Thoracic aorta (tissue), 2 donors: ENCODE results near the gene CAD. TPM values are rescaled to one million over a fixed set of nuclear protein-coding genes. Genes with fewer than 3 reads are reported as not detected.

ENCODE experiments used
- ATAC-seq: fragments of 150-250 bp; one replicate; pipeline ENCODE4 v1.8.0; 2017; ENCODE audit warnings: low read depth; ENCODE audit not compliant: insufficient number of reproducible peaks, low FRiP score
- DNase-seq: peaks from one replicate; pipeline ENCODE4 v3.0.0-alpha.2; 2020; ENCODE audit warnings: low spot score
- H3K27ac ChIP-seq, 2 donors: fragments of 200-600 bp; sonication (generic); 1 replicate in 1 of 2; 2 replicates in 1 of 2; pipeline ENCODE4 v1.5.1; 2016; ENCODE audit warnings: mild to moderate bottlenecking in 2 of 2, moderate library complexity in 2 of 2
- H3K27me3 ChIP-seq: fragments of 200-600 bp; sonication (generic); replicated peaks from 2 replicates; pipeline ENCODE4 v1.6.0; 2016; ENCODE audit warnings: mild to moderate bottlenecking; ENCODE audit not compliant: insufficient read depth
- H3K36me3 ChIP-seq: fragments of 200-600 bp; sonication (generic); one replicate; pipeline ENCODE4 v1.5.1; 2016
- H3K4me1 ChIP-seq, 2 donors: fragments of 200-600 bp; sonication (generic); 1 replicate in 1 of 2; 2 replicates in 1 of 2; pipeline versions ENCODE4 v1.5.1 to v1.6.0; 2016; ENCODE audit warnings: low read depth in 2 of 2, mild to moderate bottlenecking in 1 of 2; ENCODE audit not compliant: control insufficient read depth in 1 of 2
- H3K4me3 ChIP-seq: fragments of 200-600 bp; sonication (generic); 2 replicates; pipeline ENCODE4 v1.5.1; 2016; ENCODE audit warnings: mild to moderate bottlenecking
- H3K9me3 ChIP-seq: fragments of 200-600 bp; sonication (generic); 2 replicates; pipeline ENCODE4 v1.5.1; 2016
- CTCF ChIP-seq: fragments of 200-600 bp; sonication (generic); IDR thresholded peaks from one replicate; pipeline ENCODE4 v1.5.1; 2019; ENCODE audit warnings: antibody characterized with exemption
- total RNA-seq, 2 donors: library from RNA; depleted of rRNA; stranded (reverse); fragments of >200 nt; gene quantifications; one replicate each; pipeline versions ENCODE4 v1.1.0 to v1.2.3, GENCODE V29; 2016

CAD gene
- total RNA-seq, 2 donors from 2014 or later = 16.2 to 25.0 TPM

GRCh38 chr2:27177441-27178351, 39.5 kb upstream of the CAD start:
- H3K4me3 ChIP-seq = no peak overlapping the region
- no peak overlapping the region for H3K27ac ChIP-seq
- H3K36me3 ChIP-seq = no peaks in the 10 kb centered on the region
- DNase-seq (no peak), ATAC-seq (no peak)
- no peaks in the 10 kb centered on the region for H3K9me3 ChIP-seq
- H3K4me1 ChIP-seq = no peaks in the 10 kb centered on the region
- TF ChIP-seq CTCF = no peak
- H3K27me3 ChIP-seq = no peaks in the 10 kb centered on the region

- no peak for ATAC-seq
- Histone ChIP-seq H3K4me3 (no peak overlapping the region), H3K27me3 (no peaks in the 10 kb centered on the region), H3K27ac (no peak overlapping the region), H3K4me1 (no peaks in the 10 kb centered on the region), H3K9me3 (no peaks in the 10 kb centered on the region), H3K36me3 (no peaks in the 10 kb centered on the region)
- DNase-seq = no peak
- no peak for TF ChIP-seq CTCF
Measured at GRCh38 chr2:27178469-27178868, 38.7 kb upstream of the CAD start.

- Histone ChIP-seq H3K27me3 (no peaks in the 10 kb centered on the region), H3K36me3 (no peaks in the 10 kb centered on the region), H3K4me3 (no peak overlapping the region), H3K9me3 (no peaks in the 10 kb centered on the region), H3K27ac (no peak overlapping the region), H3K4me1 (peaks cover 2 to 3% of the 10 kb centered on the region in 2 donors)
- no peak for TF ChIP-seq CTCF
- DNase-seq (no peak), ATAC-seq (no peak)
Measured at GRCh38 chr2:27179344-27180000, 37.7 kb upstream of the CAD start.

- no peaks in the 10 kb centered on the region for H3K9me3 ChIP-seq
- H3K27ac ChIP-seq = no peak overlapping the region
- H3K36me3 ChIP-seq = no peaks in the 10 kb centered on the region
- H3K27me3 ChIP-seq = no peaks in the 10 kb centered on the region
- DNase-seq = no peak
- H3K4me3 ChIP-seq = no peak overlapping the region
- no peak for ATAC-seq
- peaks cover 13 to 22% of the 10 kb centered on the region in 2 donors for H3K4me1 ChIP-seq
- no peak for TF ChIP-seq CTCF
Measured at GRCh38 chr2:27182346-27182745, 34.8 kb upstream of the CAD start.

- H3K4me1 ChIP-seq = peaks cover 13 to 22% of the 10 kb centered on the region in 2 donors
- no peaks in the 10 kb centered on the region for H3K27me3 ChIP-seq
- no peak for DNase-seq
- no peak overlapping the region for H3K4me3 ChIP-seq
- peak overlapping the region in 1 of 2 donors; percentile 65 for H3K27ac ChIP-seq
- no peaks in the 10 kb centered on the region for H3K9me3 ChIP-seq
- TF ChIP-seq CTCF = no peak
- no peaks in the 10 kb centered on the region for H3K36me3 ChIP-seq
- ATAC-seq = no peak
Measured at GRCh38 chr2:27184115-27184514, 33.1 kb upstream of the CAD start.
